Measurements from ENCODE around the gene SHROOM1.

The SHROOM1 gene

GRCh38 chr5:132825033-132825833 is 5.2 kb downstream of the SHROOM1 start:
- no peak for DNase-seq (ENCODE audit: low read depth, low spot score)

- no peak for DNase-seq (ENCODE audit: low read depth, low spot score)
Observed at GRCh38 chr5:132824426-132824825, 6.0 kb downstream of the SHROOM1 start.

GRCh38 chr5:132823481-132824050 is 6.9 kb downstream of the SHROOM1 start:
- no peak for DNase-seq (ENCODE audit: low read depth, low spot score)

GRCh38 chr5:132822650-132823480 is 7.6 kb downstream of the SHROOM1 start:
- no peak for DNase-seq (ENCODE audit: low read depth, low spot score)

GRCh38 chr5:132821791-132822190 is 8.7 kb downstream of the SHROOM1 start:
- DNase-seq (ENCODE audit: low read depth, low spot score) = no peak

- no peak for DNase-seq (ENCODE audit: low read depth, low spot score)
Observed at GRCh38 chr5:132821350-132821749, 9.1 kb downstream of the SHROOM1 start.

- DNase-seq (ENCODE audit: low read depth, low spot score) = peak; percentile 78
Observed at GRCh38 chr5:132820162-132820754, 10.2 kb downstream of the SHROOM1 start.

- no peak for DNase-seq (ENCODE audit: low read depth, low spot score)
Observed at GRCh38 chr5:132819468-132819867, 11.0 kb downstream of the SHROOM1 start.

GRCh38 chr5:132817011-132817410 is 13.4 kb downstream of the SHROOM1 start:
- no peak for DNase-seq (ENCODE audit: low read depth, low spot score)

GRCh38 chr5:132816554-132816953 is 13.9 kb downstream of the SHROOM1 start:
- no peak for DNase-seq (ENCODE audit: low read depth, low spot score)

- no peak for DNase-seq (ENCODE audit: low read depth, low spot score)
Observed at GRCh38 chr5:132816083-132816482, 14.4 kb downstream of the SHROOM1 start.

- DNase-seq (ENCODE audit: low read depth, low spot score) = no peak
Observed at GRCh38 chr5:132815454-132815853, 15.0 kb downstream of the SHROOM1 start.

GRCh38 chr5:132814503-132815294 is 15.7 kb downstream of the SHROOM1 start:
- DNase-seq (ENCODE audit: low read depth, low spot score) = no peak

GRCh38 chr5:132813599-132814502 is 16.6 kb downstream of the SHROOM1 start:
- no peak for DNase-seq (ENCODE audit: low read depth, low spot score)

- DNase-seq (ENCODE audit: low read depth, low spot score) = no peak
Observed at GRCh38 chr5:132812781-132813598, 17.5 kb downstream of the SHROOM1 start, which contains the start of gene SOWAHA. TSS of gene SOWAHA (plus strand) at chr5:132813302. CDS start at chr5:132813622, 320 bp downstream.

- no peak for DNase-seq (ENCODE audit: low read depth, low spot score)
Observed at GRCh38 chr5:132812123-132812765, 18.2 kb downstream of the SHROOM1 start.

- DNase-seq (ENCODE audit: low read depth, low spot score) = no peak
Observed at GRCh38 chr5:132810605-132811004, 19.8 kb downstream of the SHROOM1 start.

GRCh38 chr5:132808866-132809265 is 21.6 kb downstream of the SHROOM1 start:
- DNase-seq (ENCODE audit: low read depth, low spot score) = no peak

GRCh38 chr5:132808448-132808847 is 22.0 kb downstream of the SHROOM1 start:
- DNase-seq (ENCODE audit: low read depth, low spot score) = no peak
